ENCODE results near the gene CFAP210. TPM values are rescaled to one million over a fixed set of nuclear protein-coding genes. Genes with fewer than 3 reads are reported as not detected.

The CFAP210 gene
- total RNA-seq, 1 experiment from 2014 or later, result 0.94 TPM

DNA sequence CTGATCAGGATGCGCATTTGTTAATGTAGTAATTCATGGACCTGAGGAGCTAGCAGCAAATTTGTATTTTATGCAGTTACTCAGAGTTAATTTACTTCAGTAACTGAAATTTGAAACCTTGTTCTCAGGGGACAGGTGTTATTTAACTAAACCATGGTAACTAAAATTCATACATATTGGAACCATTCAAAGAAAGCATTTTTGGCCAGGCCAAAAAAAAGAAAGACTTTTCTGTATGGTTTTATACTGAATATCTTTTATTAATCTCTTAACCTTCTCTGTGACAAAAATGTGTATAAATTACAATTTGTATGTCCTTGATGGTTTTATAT lies 35.0 kb upstream of the CFAP210 start:
- H3K14ac ChIP-seq (ENCODE audit: insufficient read depth, low read length), result no peak overlapping the region
- no peak overlapping the region for H4K8ac ChIP-seq (replicated peaks; ENCODE audit: insufficient read length, low read depth, low read length)
- peaks cover 6 to 13% of the 10 kb centered on the region in 2 experiments; a peak in 2 of 4 replicates for H3K4me1 Mint-ChIP-seq
- H3K18ac ChIP-seq (ENCODE audit: insufficient read length, low read depth, low read length), result no peak overlapping the region
- no peak overlapping the region for H2BK20ac ChIP-seq (ENCODE audit: low read depth, low read length, poor library complexity, severe bottlenecking)
- no peak overlapping the region for H2BK12ac ChIP-seq (ENCODE audit: insufficient read length, low read depth, low read length)
- no CpG with 5 or more reads among the region's 1 CpG for WGBS (ENCODE audit: extremely low coverage, insufficient read length, low lambda C conversion rate)
- H2AFZ ChIP-seq (ENCODE audit: low read length), result no peak overlapping the region
- no peak overlapping the region for H3K9ac ChIP-seq (ENCODE audit: extremely low read depth, insufficient read length, low read length)
- H3K23me2 ChIP-seq (ENCODE audit: insufficient read length, low read depth, low read length, poor library complexity, severe bottlenecking), result peaks cover 5% of the 10 kb centered on the region
- H3K9me3 Mint-ChIP-seq, result no peaks in the 10 kb centered on the region; a peak in 1 of 5 replicates
- H4K91ac ChIP-seq (ENCODE audit: insufficient read length, low read depth, low read length), result no peak overlapping the region
- no peak overlapping the region for H2AK5ac ChIP-seq (ENCODE audit: insufficient read length, low read length)
- no peak overlapping the region for H4K5ac ChIP-seq (ENCODE audit: insufficient read length, low read depth, low read length)
- H3K9me3 ChIP-seq (ENCODE audit: control insufficient read depth, low read depth, low read length), result no peaks in the 10 kb centered on the region
- H3K27me3 Mint-ChIP-seq (ENCODE audit: low read depth), result peaks cover 13% of the 10 kb centered on the region
- DNase-seq, result no peak
- H3K36me3 Mint-ChIP-seq (ENCODE audit: insufficient read depth in 1 of 3, low read depth in 3 of 3), result no peaks in the 10 kb centered on the region
- H3K79me1 ChIP-seq (ENCODE audit: insufficient read depth, low read depth, low read length, poor library complexity, severe bottlenecking), result no peaks in the 10 kb centered on the region
- H3K4me3 Mint-ChIP-seq, result no peak overlapping the region
- TF ChIP-seq CTCF (conservative IDR thresholded peaks at IDR 0.05), result no peak
- H4K20me1 ChIP-seq (ENCODE audit: control insufficient read depth, insufficient read depth, insufficient read length), result no peaks in the 10 kb centered on the region
- H2BK5ac ChIP-seq (ENCODE audit: insufficient read length, low read length), result no peak overlapping the region
- H3K4me2 ChIP-seq (ENCODE audit: insufficient read depth, insufficient read length, low read length), result no peak overlapping the region
- no peak overlapping the region for H2BK120ac ChIP-seq (ENCODE audit: low read depth, low read length, poor library complexity, severe bottlenecking)
- H3T11ph ChIP-seq (ENCODE audit: low read length), result no peak overlapping the region
- H3K27me3 ChIP-seq (ENCODE audit: insufficient read depth, low read length), result no peaks in the 10 kb centered on the region
- peaks cover 2% of the 10 kb centered on the region; the same call in 1 of the 2 replicates for H3K4me1 ChIP-seq (ENCODE audit: insufficient read depth, low read length)
- no peak overlapping the region for H3K23ac ChIP-seq (ENCODE audit: insufficient read length, low read depth, low read length)
- H3K56ac ChIP-seq (ENCODE audit: insufficient read length, low read depth, low read length), result no peak overlapping the region
- no peaks in the 10 kb centered on the region for H3K79me2 ChIP-seq (ENCODE audit: insufficient read depth, low read length)
- no peak overlapping the region for H3K27ac Mint-ChIP-seq
- no peak overlapping the region for H2BK15ac ChIP-seq (ENCODE audit: low read depth, low read length)
- no peak overlapping the region for H3K27ac ChIP-seq (ENCODE audit: insufficient read length, low read depth, low read length)
- H3K4ac ChIP-seq (ENCODE audit: low read depth, low read length), result no peak overlapping the region

Data from H9 (cell line).